Testis (tissue), 3 donors: Measurements from ENCODE around the gene SLC38A10. TPM values are rescaled to one million over a fixed set of nuclear protein-coding genes. Genes with fewer than 3 reads are reported as not detected.

Experiments used
- DNase-seq: peaks from one replicate; pipeline ENCODE4 v3.0.0-alpha.2; 2019
- H3K27ac ChIP-seq, 2 donors: fragments of 200-600 bp; sonication (generic); one replicate each; pipeline ENCODE4 v1.5.1; 2019
- H3K27me3 ChIP-seq: fragments of 200-600 bp; sonication (generic); one replicate; pipeline ENCODE4 v1.5.1; 2019
- H3K36me3 ChIP-seq: fragments of 200-600 bp; sonication (generic); one replicate; pipeline ENCODE4 v1.5.1; 2017; ENCODE audit warnings: low read depth; ENCODE audit errors: missing control alignments
- H3K4me1 ChIP-seq: fragments of 200-600 bp; sonication (generic); one replicate; pipeline ENCODE4 v1.5.1; 2019
- H3K4me3 ChIP-seq, 2 donors: fragments of 200-600 bp; sonication (generic); one replicate each; pipeline ENCODE4 v1.5.1; 2017 to 2019
- H3K9me3 ChIP-seq: fragments of 200-600 bp; sonication (generic); one replicate; pipeline ENCODE4 v1.5.1; 2017
- POLR2A ChIP-seq: fragments of 450-650 bp; IDR thresholded peaks from one replicate; pipeline ENCODE4 v1.6.1; 2017; ENCODE audit warnings: antibody characterized with exemption, mild to moderate bottlenecking, moderate library complexity
- WGBS, 2 donors: methylation state at CpG; one replicate each; pipeline ENCODE4 v1.1.5; 2018; 5-methylcytosine and 5-hydroxymethylcytosine counted together
- intact Hi-C: fragments of 100-400 bp; cut with DNase I; formaldehyde crosslinking; loops from one replicate; pipeline ENCODE4 v1.15.1; 2023; ENCODE audit warnings: low total_unique reads
- polyA plus RNA-seq: library from polyadenylated mRNA; stranded (reverse); fragments of 350-450 nt; fragmentation: Illumina TruSeq; extraction: RNeasy Lipid Tissue Mini Kit (QIAGEN cat#74804); gene quantifications from one replicate; pipeline ENCODE4 v1.2.3, GENCODE V29; 2014; ENCODE audit warnings: low read depth, low replicate concordance; ENCODE audit not compliant: insufficient read depth
- total RNA-seq, 2 donors: library from RNA; depleted of rRNA; stranded (reverse); fragments of >200 nt; gene quantifications; one replicate each; pipeline ENCODE4 v1.2.3, GENCODE V29; 2016
- TF ChIP-seq, protein P1 (sequence below), 3 experiments: fragments of 450-650 bp in 2 of 3; fragments of 200-600 bp in 1 of 3; sonication (generic) in 1 of 3; IDR thresholded peaks; one replicate each; pipeline ENCODE4 v1.5.1; 2016 to 2019; ENCODE audit warnings: antibody characterized with exemption in 3 of 3, mild to moderate bottlenecking in 2 of 3, moderate library complexity in 1 of 3

Gene SLC38A10
- total and polyA plus RNA-seq, 3 donors from 2014 or later: 77.1 to 150 (median 131) TPM

DNA sequence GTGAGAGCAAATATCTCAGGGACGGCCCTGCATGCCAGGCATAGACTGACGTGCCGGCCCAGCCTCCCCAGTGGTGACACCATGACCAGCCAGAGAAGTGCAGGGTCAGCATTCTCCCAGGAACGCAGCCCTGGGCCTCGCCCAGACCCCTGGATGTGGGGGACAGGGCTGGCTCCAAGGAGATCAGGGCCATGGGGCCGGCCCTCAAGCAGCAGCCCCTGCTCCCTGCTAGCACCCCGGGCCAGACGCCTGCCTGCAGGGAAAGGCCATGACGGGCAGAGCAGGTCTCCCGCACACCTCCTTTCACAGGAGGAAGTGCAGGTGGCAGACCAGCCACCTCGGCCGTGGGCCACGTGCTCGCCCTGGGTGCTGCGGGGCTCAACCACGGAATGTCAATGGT lies 46.5 kb downstream of the SLC38A10 start:
- intact Hi-C loops: no loop called here
- Histone ChIP-seq H3K36me3 (no peaks in the 10 kb centered on the region), H3K9me3 (no peaks in the 10 kb centered on the region), H3K4me3 (no peak overlapping the region), H3K4me1 (no peaks in the 10 kb centered on the region), H3K27me3 (no peaks in the 10 kb centered on the region), H3K27ac (no peak overlapping the region)
- no peak for TF ChIP-seq POLR2A
- TF ChIP-seq, protein P1, sequence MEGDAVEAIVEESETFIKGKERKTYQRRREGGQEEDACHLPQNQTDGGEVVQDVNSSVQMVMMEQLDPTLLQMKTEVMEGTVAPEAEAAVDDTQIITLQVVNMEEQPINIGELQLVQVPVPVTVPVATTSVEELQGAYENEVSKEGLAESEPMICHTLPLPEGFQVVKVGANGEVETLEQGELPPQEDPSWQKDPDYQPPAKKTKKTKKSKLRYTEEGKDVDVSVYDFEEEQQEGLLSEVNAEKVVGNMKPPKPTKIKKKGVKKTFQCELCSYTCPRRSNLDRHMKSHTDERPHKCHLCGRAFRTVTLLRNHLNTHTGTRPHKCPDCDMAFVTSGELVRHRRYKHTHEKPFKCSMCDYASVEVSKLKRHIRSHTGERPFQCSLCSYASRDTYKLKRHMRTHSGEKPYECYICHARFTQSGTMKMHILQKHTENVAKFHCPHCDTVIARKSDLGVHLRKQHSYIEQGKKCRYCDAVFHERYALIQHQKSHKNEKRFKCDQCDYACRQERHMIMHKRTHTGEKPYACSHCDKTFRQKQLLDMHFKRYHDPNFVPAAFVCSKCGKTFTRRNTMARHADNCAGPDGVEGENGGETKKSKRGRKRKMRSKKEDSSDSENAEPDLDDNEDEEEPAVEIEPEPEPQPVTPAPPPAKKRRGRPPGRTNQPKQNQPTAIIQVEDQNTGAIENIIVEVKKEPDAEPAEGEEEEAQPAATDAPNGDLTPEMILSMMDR (IDR thresholded peaks at IDR 0.05): no peak
- 83% methylated on average over 10 to 16 of the region's 16 CpGs for WGBS, 2 donors
- DNase-seq: no peak

DNA sequence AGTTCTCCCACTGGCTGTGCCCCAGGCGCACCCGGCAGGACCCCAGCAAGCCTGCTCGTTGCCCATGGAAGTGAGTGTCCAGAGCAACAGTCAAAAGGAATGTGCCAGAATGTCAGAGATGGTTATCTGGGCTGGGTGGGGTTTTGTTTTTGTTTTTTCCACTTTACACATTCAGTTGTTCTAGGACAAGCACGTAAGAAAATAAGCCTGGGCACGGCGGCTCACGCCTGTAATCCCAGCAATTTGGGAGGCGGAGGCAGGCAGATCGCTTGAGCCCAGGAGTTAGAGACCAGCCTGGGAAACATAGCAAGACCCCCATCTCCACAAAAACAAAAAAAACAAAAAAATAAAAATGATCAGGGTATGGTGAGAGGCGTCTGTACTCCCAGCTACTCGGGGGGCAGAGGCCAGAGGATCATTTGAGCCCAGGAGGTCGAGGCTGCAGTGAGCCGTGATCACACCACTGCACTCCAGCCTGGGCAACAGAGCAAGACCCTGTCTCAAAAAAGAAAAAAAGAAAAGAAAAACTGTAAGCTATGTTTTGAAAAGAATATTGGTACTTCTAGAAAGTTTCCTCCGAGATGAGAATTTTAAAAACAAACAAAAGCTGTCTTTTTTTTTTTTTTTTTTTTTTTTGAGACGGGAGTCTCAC lies 47.6 kb downstream of the SLC38A10 start:
- Histone ChIP-seq H3K9me3 (no peaks in the 10 kb centered on the region), H3K27me3 (no peaks in the 10 kb centered on the region), H3K4me1 (no peaks in the 10 kb centered on the region), H3K27ac (no peak overlapping the region), H3K4me3 (no peak overlapping the region), H3K36me3 (no peaks in the 10 kb centered on the region)
- no peak for DNase-seq
- 92 to 95% methylated on average over 15 of the region's 15 CpGs for WGBS, 2 donors
- intact Hi-C loops: no loop called here
- TF ChIP-seq, protein P1 (IDR thresholded peaks at IDR 0.05): no peak
- TF ChIP-seq POLR2A: no peak

GRCh38 chr17:81246679-81247338 lies 48.3 kb downstream of the SLC38A10 start:
- Histone ChIP-seq H3K4me1 (no peaks in the 10 kb centered on the region), H3K9me3 (no peaks in the 10 kb centered on the region), H3K4me3 (no peak overlapping the region), H3K27me3 (no peaks in the 10 kb centered on the region), H3K27ac (no peak overlapping the region), H3K36me3 (no peaks in the 10 kb centered on the region)
- DNase-seq: no peak
- WGBS, 2 donors: 94 to 95% methylated on average over 18 to 28 of the region's 28 CpGs
- TF ChIP-seq POLR2A: no peak
- TF ChIP-seq, protein P1 (IDR thresholded peaks at IDR 0.05): no peak
- intact Hi-C loops: no loop called here

DNA sequence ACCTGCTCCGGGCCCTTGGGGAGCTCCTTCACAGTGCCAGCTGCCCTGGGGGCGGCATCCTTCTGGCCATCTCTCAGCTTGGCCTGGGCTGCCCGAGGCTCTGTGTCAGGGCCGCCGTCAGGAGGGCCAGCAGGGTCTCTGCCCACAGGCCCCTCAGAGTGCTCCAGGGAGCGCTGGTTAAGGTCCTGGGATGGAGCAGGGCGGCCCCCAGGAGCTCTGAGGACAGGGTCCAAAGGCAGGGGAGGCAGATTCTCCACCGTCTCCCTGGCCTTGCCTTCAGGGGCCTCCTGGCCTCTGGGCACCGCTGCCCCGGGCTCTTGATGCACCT lies 48.8 kb downstream of the SLC38A10 start:
- 94 to 100% methylated on average over 6 to 10 of the region's 10 CpGs for WGBS, 2 donors
- Histone ChIP-seq H3K36me3 (no peaks in the 10 kb centered on the region), H3K9me3 (no peaks in the 10 kb centered on the region), H3K27me3 (no peaks in the 10 kb centered on the region), H3K27ac (no peak overlapping the region), H3K4me3 (no peak overlapping the region), H3K4me1 (no peaks in the 10 kb centered on the region)
- intact Hi-C loops: no loop called here
- DNase-seq: no peak
- no peak for TF ChIP-seq POLR2A
- TF ChIP-seq, protein P1 (IDR thresholded peaks at IDR 0.05): no peak
